Measurements from ENCODE around the gene PLEKHA7.

Gene PLEKHA7

GRCh38 chr11:16999116-16999515, 15.1 kb downstream of the PLEKHA7 start:
- in situ Hi-C loops (cut with HindIII; ENCODE audit: low sequenced_read_pairs) = no loop called here
- H3K4me3 ChIP-seq (ENCODE audit: low read depth, low read length) = no peak overlapping the region
- no peak for TF ChIP-seq CTCF (IDR thresholded peaks at IDR 0.05; ENCODE audit: low read depth, low read length, missing control alignments)
- no peak for DNase-seq (ENCODE audit: low read depth)

GRCh38 chr11:16997624-16998023, 16.6 kb downstream of the PLEKHA7 start:
- in situ Hi-C loops (cut with HindIII; ENCODE audit: low sequenced_read_pairs) = no loop called here
- no peak for DNase-seq (ENCODE audit: low read depth)
- H3K4me3 ChIP-seq (ENCODE audit: low read depth, low read length) = no peak overlapping the region
- TF ChIP-seq CTCF (IDR thresholded peaks at IDR 0.05; ENCODE audit: low read depth, low read length, missing control alignments) = no peak

GRCh38 chr11:16993495-16993894, 20.7 kb downstream of the PLEKHA7 start:
- no peak for DNase-seq (ENCODE audit: low read depth)
- H3K4me3 ChIP-seq (ENCODE audit: low read depth, low read length) = no peak overlapping the region
- in situ Hi-C loops (cut with HindIII; ENCODE audit: low sequenced_read_pairs) = no loop called here
- no peak for TF ChIP-seq CTCF (IDR thresholded peaks at IDR 0.05; ENCODE audit: low read depth, low read length, missing control alignments)

- no peak for TF ChIP-seq CTCF (IDR thresholded peaks at IDR 0.05; ENCODE audit: low read depth, low read length, missing control alignments)
- H3K4me3 ChIP-seq (ENCODE audit: low read depth, low read length) = no peak overlapping the region
- no peak for DNase-seq (ENCODE audit: low read depth)
- in situ Hi-C loops (cut with HindIII; ENCODE audit: low sequenced_read_pairs) = no loop called here
Measured at GRCh38 chr11:16992846-16993245, 21.4 kb downstream of the PLEKHA7 start.

- H3K4me3 ChIP-seq (ENCODE audit: low read depth, low read length) = no peak overlapping the region
- DNase-seq (ENCODE audit: low read depth) = no peak
- TF ChIP-seq CTCF (IDR thresholded peaks at IDR 0.05; ENCODE audit: low read depth, low read length, missing control alignments) = no peak
- in situ Hi-C loops (cut with HindIII; ENCODE audit: low sequenced_read_pairs) = no loop called here
Measured at GRCh38 chr11:16989554-16989953, 24.7 kb downstream of the PLEKHA7 start.

GRCh38 chr11:16987205-16987568, 27.0 kb downstream of the PLEKHA7 start:
- no peak for TF ChIP-seq CTCF (IDR thresholded peaks at IDR 0.05; ENCODE audit: low read depth, low read length, missing control alignments)
- DNase-seq (ENCODE audit: low read depth) = no peak
- in situ Hi-C loops (cut with HindIII; ENCODE audit: low sequenced_read_pairs) = no loop called here
- H3K4me3 ChIP-seq (ENCODE audit: low read depth, low read length) = no peak overlapping the region
